IMR-90 (cell line): ENCODE measurements around the gene ATP8B3. TPM values are rescaled to one million over a fixed set of nuclear protein-coding genes. Genes with fewer than 3 reads are reported as not detected.
A peak's percentile ranks its signal among the peaks of the same experiment; 100 is the strongest.

Experiments used
- ATAC-seq: fragments of 200-7000 bp; cut with Tn5 transposase; 2 replicates; pipeline ENCODE4 v1.9.1; 2020; ENCODE audit warnings: low read depth, mild to moderate bottlenecking, moderate library complexity
- BruUV-seq: library from RNA; stranded (reverse); fragments of 400-500 nt; replicated peaks from 2 replicates; lab custom pipeline; 2021; lab: Mats Ljungman, UMichigan
- CTCF ChIA-PET: fragments of 300-600 bp; formaldehyde crosslinking; extraction: SDS; loops from one replicate; lab custom pipeline; 2021; ENCODE audit warnings: antibody characterized with exemption; lab: Yijun Ruan, JAX
- POLR2A ChIA-PET: fragments of 300-600 bp; sonication (Branson Sonifier 250); formaldehyde crosslinking; loops from one replicate; lab custom pipeline; 2022; ENCODE audit warnings: antibody characterized with exemption; ENCODE audit not compliant: unreplicated experiment; lab: Charles Lee
- DNase-seq: peaks from one replicate; pipeline ENCODE4 v3.0.0; 2013
- H2AFZ ChIP-seq: replicated peaks from 2 replicates; pipeline ENCODE3; 2013; ENCODE audit warnings: low read length, mild to moderate bottlenecking; ENCODE audit not compliant: poor library complexity
- H2AK5ac ChIP-seq: 2 replicates; pipeline ENCODE4 v1.6.1; 2013; ENCODE audit warnings: low read depth, low read length, inconsistent platforms
- H2AK9ac ChIP-seq: replicated peaks from 2 replicates; pipeline ENCODE3; 2013; ENCODE audit warnings: mild to moderate bottlenecking, low read depth, low read length, moderate library complexity; ENCODE audit not compliant: poor library complexity
- H2BK120ac ChIP-seq: 2 replicates; pipeline ENCODE4 v1.6.1; 2013; ENCODE audit warnings: low read depth, low read length, inconsistent platforms
- H2BK15ac ChIP-seq: 3 replicates; pipeline ENCODE4 v1.6.1; 2013; ENCODE audit warnings: low read depth, low read length, inconsistent platforms
- H2BK20ac ChIP-seq: 2 replicates; pipeline ENCODE4 v1.6.1; 2013; ENCODE audit warnings: low read depth, mild to moderate bottlenecking, inconsistent platforms, low read length, moderate library complexity
- H2BK5ac ChIP-seq: 2 replicates; pipeline ENCODE4 v1.6.1; 2013; ENCODE audit warnings: mild to moderate bottlenecking, low read depth, low read length, inconsistent platforms; ENCODE audit not compliant: poor library complexity, severe bottlenecking
- H3K14ac ChIP-seq: replicated peaks from 2 replicates; pipeline ENCODE4 v1.6.1; 2013; ENCODE audit warnings: low read depth, low read length, inconsistent platforms
- H3K18ac ChIP-seq: 2 replicates; pipeline ENCODE4 v1.6.1; 2013; ENCODE audit warnings: low read depth, low read length, control low read depth
- H3K23ac ChIP-seq: 2 replicates; pipeline ENCODE4 v1.6.1; 2013; ENCODE audit warnings: low read depth, low read length, inconsistent platforms
- H3K27ac ChIP-seq: 2 replicates; pipeline ENCODE4 v1.5.1; 2013; ENCODE audit warnings: mild to moderate bottlenecking, control low read depth, low read length; ENCODE audit not compliant: insufficient read depth
- H3K27me3 ChIP-seq: 2 replicates; pipeline ENCODE4 v1.6.1; 2013; ENCODE audit warnings: low read length; ENCODE audit not compliant: control insufficient read depth, insufficient read depth
- H3K36me3 ChIP-seq: 2 replicates; pipeline ENCODE4 v1.6.1; 2013; ENCODE audit warnings: low read length, mixed read lengths; ENCODE audit not compliant: control insufficient read depth, insufficient read depth
- H3K4ac ChIP-seq: 2 replicates; pipeline ENCODE4 v1.6.1; 2013; ENCODE audit warnings: low read depth, low read length, inconsistent platforms
- H3K4me1 ChIP-seq: 2 replicates; pipeline ENCODE4 v1.6.1; 2013; ENCODE audit warnings: low read length, mixed read lengths; ENCODE audit not compliant: control insufficient read depth, insufficient read depth
- H3K4me2 ChIP-seq: 2 replicates; pipeline ENCODE4 v1.6.1; 2013; ENCODE audit warnings: low read depth, mild to moderate bottlenecking, control low read depth, low read length, moderate library complexity
- H3K4me3 ChIP-seq: 2 replicates; pipeline ENCODE4 v1.5.1; 2013; ENCODE audit warnings: low read depth, mild to moderate bottlenecking, control low read depth, low read length, moderate library complexity; ENCODE audit not compliant: insufficient read depth
- H3K56ac ChIP-seq: 2 replicates; pipeline ENCODE4 v1.6.1; 2013; ENCODE audit warnings: low read length, inconsistent platforms; ENCODE audit not compliant: insufficient read depth; ENCODE audit errors: extremely low read depth
- H3K79me1 ChIP-seq, 2 experiments: 2 replicates each; pipeline ENCODE4 v1.6.1; 2013; ENCODE audit warnings: low read length in 2 of 2, inconsistent platforms in 1 of 2, low read depth in 1 of 2
- H3K9ac ChIP-seq: 2 replicates; pipeline ENCODE4 v1.6.1; 2013; ENCODE audit warnings: low read depth, low read length, control low read depth
- H3K9me1 ChIP-seq: 2 replicates; pipeline ENCODE4 v1.6.1; 2013; ENCODE audit warnings: low read length, inconsistent platforms; ENCODE audit not compliant: insufficient read depth
- H3K9me3 ChIP-seq: 2 replicates; pipeline ENCODE4 v1.6.1; 2013; ENCODE audit warnings: low read length; ENCODE audit not compliant: control insufficient read depth, insufficient read depth
- H4K20me1 ChIP-seq: 2 replicates; pipeline ENCODE4 v1.6.1; 2013; ENCODE audit warnings: low read length, inconsistent platforms; ENCODE audit not compliant: insufficient read depth
- H4K5ac ChIP-seq: 2 replicates; pipeline ENCODE4 v1.6.1; 2013; ENCODE audit warnings: mild to moderate bottlenecking, low read depth, low read length, control low read depth
- H4K8ac ChIP-seq, 2 experiments: 2 replicates each; pipeline ENCODE4 v1.6.1; 2013; ENCODE audit warnings: low read depth in 2 of 2, low read length in 2 of 2, control low read depth in 1 of 2, inconsistent platforms in 1 of 2
- H4K91ac ChIP-seq: 2 replicates; pipeline ENCODE4 v1.6.1; 2013; ENCODE audit warnings: low read depth, low read length, inconsistent platforms; ENCODE audit not compliant: insufficient read depth
- BHLHE40 ChIP-seq: fragments of 150-350 bp; IDR thresholded peaks from 2 replicates; pipeline ENCODE4 v1.6.1; 2016; ENCODE audit warnings: mild to moderate bottlenecking, low read depth, low read length
- CEBPB ChIP-seq: IDR thresholded peaks from 2 replicates; pipeline ENCODE4 v1.6.1; 2012; ENCODE audit warnings: low read depth, low read length, improper control_type of control experiment
- MAFK ChIP-seq: IDR thresholded peaks from 2 replicates; pipeline ENCODE4 v1.6.1; 2012; ENCODE audit warnings: low read depth, low read length, improper control_type of control experiment
- MAZ ChIP-seq: IDR thresholded peaks from 2 replicates; pipeline ENCODE4 v1.6.1; 2012; ENCODE audit warnings: low read depth, mild to moderate bottlenecking, low read length, improper control_type of control experiment, moderate library complexity, borderline replicate concordance
- RCOR1 ChIP-seq: IDR thresholded peaks from 2 replicates; pipeline ENCODE4 v1.6.1; 2012; ENCODE audit warnings: mild to moderate bottlenecking, low read length, improper control_type of control experiment; ENCODE audit not compliant: insufficient replicate concordance
- RFX5 ChIP-seq: IDR thresholded peaks from 2 replicates; pipeline ENCODE4 v1.8.0; 2012; ENCODE audit warnings: low read depth, mild to moderate bottlenecking, low read length, moderate library complexity
- SMC3 ChIP-seq: fragments of 150-350 bp; IDR thresholded peaks from 2 replicates; pipeline ENCODE4 v1.6.1; 2016; ENCODE audit warnings: low read depth, mild to moderate bottlenecking, antibody characterized with exemption, low read length, moderate library complexity
- WGBS, 2 experiments: methylation state at CpG; one replicate each; pipeline versions ENCODE4 v1.1.5 to v1.1.7; 2013; ENCODE audit warnings: missing lambda C conversion rate in 2 of 2; ENCODE audit not compliant: insufficient read length in 1 of 2; ENCODE audit errors: extremely low coverage in 2 of 2; 5-methylcytosine and 5-hydroxymethylcytosine counted together
- dilution Hi-C: fragments of 300-500 bp; cut with HindIII; formaldehyde crosslinking; loops from one replicate; pipeline ENCODE4 v1.14.3; 2018; ENCODE audit warnings: low sequenced_read_pairs; ENCODE audit not compliant: unreplicated experiment
- in situ Hi-C: fragments of 300-500 bp; cut with MboI; formaldehyde crosslinking; loops from 3 replicates; pipeline ENCODE4 v1.14.3; 2019; ENCODE audit warnings: low sequenced_read_pairs, inconsistent platforms, mixed read lengths
- intact Hi-C: fragments of 100-400 bp; cut with micrococcal nuclease; formaldehyde crosslinking; loops from 2 replicates; pipeline ENCODE4 v1.10.0; 2022
- polyA plus RNA-seq, 3 experiments: library from polyadenylated mRNA; depleted of rRNA; stranded (reverse); fragments of >200 nt; gene quantifications; 2 replicates each; pipeline ENCODE4 v1.2.3, GENCODE V29; 2012; ENCODE audit warnings: low replicate concordance in 1 of 3
- total RNA-seq: library from RNA; depleted of rRNA; stranded (reverse); fragments of >200 nt; gene quantifications from 2 replicates; pipeline ENCODE4 v1.2.3, GENCODE V29; 2012
- TF ChIP-seq, protein P1 (sequence below): fragments of 150-350 bp; IDR thresholded peaks from 2 replicates; pipeline ENCODE4 v1.6.1; 2016; ENCODE audit warnings: low read depth, mild to moderate bottlenecking, low read length, moderate library complexity, borderline replicate concordance
- TF ChIP-seq, protein P2 (sequence below): conservative IDR thresholded peaks from 2 replicates; pipeline ENCODE4 v1.5.1; 2012; ENCODE audit warnings: mild to moderate bottlenecking, low read depth, low read length, improper control_type of control experiment

ATP8B3 gene
- total and polyA plus RNA-seq, 2 of the 4 experiments (the other 2 are of a cell fraction) = 1.6 to 8.1 TPM

DNA sequence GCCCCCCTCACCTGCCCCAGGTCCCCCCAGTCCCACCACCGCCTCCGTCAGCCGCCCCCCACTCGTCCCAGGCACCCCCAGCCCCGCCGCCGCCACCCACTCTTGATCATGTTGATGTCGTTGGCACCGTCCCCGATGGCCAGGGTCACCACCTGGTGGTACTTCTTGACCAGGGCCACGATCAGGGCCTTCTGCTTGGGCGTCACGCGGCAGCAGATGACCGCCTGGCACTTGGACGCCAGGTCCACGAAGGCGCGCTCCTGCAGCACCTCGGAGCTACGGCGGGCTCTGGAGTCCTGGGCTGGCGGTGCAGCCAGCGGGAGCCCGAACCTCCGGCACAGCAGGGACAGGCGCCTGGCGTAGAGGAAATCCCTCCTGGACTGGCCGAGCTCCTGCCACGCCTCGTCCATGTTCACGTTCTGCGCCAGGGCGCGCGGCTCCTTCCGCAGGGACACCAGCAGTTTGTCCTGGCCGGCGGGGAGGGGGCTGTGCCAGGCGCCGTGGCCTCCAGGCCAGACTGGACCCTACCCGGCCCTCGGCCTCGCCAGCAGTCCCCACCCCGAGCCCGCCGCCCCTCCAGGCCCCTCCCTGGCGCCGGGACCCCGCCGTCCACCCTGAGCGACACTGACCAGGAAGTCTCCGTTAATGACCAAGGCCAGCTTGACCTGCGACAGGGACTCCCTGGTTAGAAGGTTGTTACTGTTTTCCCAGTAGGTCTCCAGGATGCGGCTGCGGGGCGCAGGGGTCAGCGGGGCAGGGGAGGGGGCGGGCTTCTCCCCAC is 22.6 kb downstream of the ATP8B3 start:
- Histone ChIP-seq H4K5ac (no peak overlapping the region), H3K9me1 (no peaks in the 10 kb centered on the region), H3K4me2 (peak overlapping the region; percentile 22; the same call in 1 of the 2 replicates), H3K27ac (no peak overlapping the region), H3K18ac (no peak overlapping the region), H3K36me3 (no peaks in the 10 kb centered on the region), H3K4me1 (no peaks in the 10 kb centered on the region), H4K20me1 (no peaks in the 10 kb centered on the region), H4K91ac (no peak overlapping the region), H3K27me3 (peaks cover 17% of the 10 kb centered on the region; the same call in 1 of the 2 replicates), H3K4ac (no peak overlapping the region), H3K23ac (no peak overlapping the region), H2AK9ac (no peak overlapping the region), H4K8ac (no peak overlapping the region), H2BK5ac (no peak overlapping the region), H3K56ac (no peak overlapping the region), H2BK15ac (no peak overlapping the region), H3K79me1 (no peaks in the 10 kb centered on the region), H3K9me3 (peaks cover 3% of the 10 kb centered on the region; the same call in 1 of the 2 replicates), H3K9ac (no peak overlapping the region), H2BK120ac (no peak overlapping the region), H3K4me3 (no peak overlapping the region), H2AK5ac (no peak overlapping the region), H2AFZ (peak overlapping the region; percentile 79), H3K14ac (no peak overlapping the region), H2BK20ac (no peak overlapping the region)
- dilution Hi-C loops (no loop called here), in situ Hi-C loops (loop anchor here (25.0 kb wide), 1 partner anchor 252 kb away; no protein-coding TSS in a partner anchor), intact Hi-C loops (loop anchor here (10.0 kb wide), 1 partner anchor 185 kb away; the partner anchor contains the start of gene UQCR11)
- ATAC-seq (no peak), DNase-seq (no peak)
- BruUV-seq = no TSS peak
- 18% methylated on average over 30 of the region's 59 CpGs; no CpG with 5 or more reads in 1 of the 2 experiments for WGBS, 2 experiments
- CTCF ChIA-PET = no interaction called here
- POLR2A ChIA-PET = no interaction called here
- TF ChIP-seq MAZ (no peak), SMC3 (no peak), RCOR1 (no peak), MAFK (no peak), RFX5 (no peak), BHLHE40 (no peak), CEBPB (no peak)
- TF ChIP-seq, protein P1, sequence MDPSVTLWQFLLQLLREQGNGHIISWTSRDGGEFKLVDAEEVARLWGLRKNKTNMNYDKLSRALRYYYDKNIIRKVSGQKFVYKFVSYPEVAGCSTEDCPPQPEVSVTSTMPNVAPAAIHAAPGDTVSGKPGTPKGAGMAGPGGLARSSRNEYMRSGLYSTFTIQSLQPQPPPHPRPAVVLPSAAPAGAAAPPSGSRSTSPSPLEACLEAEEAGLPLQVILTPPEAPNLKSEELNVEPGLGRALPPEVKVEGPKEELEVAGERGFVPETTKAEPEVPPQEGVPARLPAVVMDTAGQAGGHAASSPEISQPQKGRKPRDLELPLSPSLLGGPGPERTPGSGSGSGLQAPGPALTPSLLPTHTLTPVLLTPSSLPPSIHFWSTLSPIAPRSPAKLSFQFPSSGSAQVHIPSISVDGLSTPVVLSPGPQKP = no peak
- TF ChIP-seq, protein P2, sequence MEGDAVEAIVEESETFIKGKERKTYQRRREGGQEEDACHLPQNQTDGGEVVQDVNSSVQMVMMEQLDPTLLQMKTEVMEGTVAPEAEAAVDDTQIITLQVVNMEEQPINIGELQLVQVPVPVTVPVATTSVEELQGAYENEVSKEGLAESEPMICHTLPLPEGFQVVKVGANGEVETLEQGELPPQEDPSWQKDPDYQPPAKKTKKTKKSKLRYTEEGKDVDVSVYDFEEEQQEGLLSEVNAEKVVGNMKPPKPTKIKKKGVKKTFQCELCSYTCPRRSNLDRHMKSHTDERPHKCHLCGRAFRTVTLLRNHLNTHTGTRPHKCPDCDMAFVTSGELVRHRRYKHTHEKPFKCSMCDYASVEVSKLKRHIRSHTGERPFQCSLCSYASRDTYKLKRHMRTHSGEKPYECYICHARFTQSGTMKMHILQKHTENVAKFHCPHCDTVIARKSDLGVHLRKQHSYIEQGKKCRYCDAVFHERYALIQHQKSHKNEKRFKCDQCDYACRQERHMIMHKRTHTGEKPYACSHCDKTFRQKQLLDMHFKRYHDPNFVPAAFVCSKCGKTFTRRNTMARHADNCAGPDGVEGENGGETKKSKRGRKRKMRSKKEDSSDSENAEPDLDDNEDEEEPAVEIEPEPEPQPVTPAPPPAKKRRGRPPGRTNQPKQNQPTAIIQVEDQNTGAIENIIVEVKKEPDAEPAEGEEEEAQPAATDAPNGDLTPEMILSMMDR = no peak
